Naive thymus-derived CD8-positive, alpha-beta T cell (primary cell): ENCODE results near the gene APEH. TPM values are rescaled to one million over a fixed set of nuclear protein-coding genes. Genes with fewer than 3 reads are reported as not detected.
A peak's percentile ranks its signal among the peaks of the same experiment; 100 is the strongest.
"Not testable (repeated sequence)": the region's sequence is repeated elsewhere in the genome, so short reads cannot be mapped to it uniquely, and the experiment has no call there.

ENCODE experiments used
- ATAC-seq, 2 donors: fragments of 150-1000 bp; cut with Tn5 transposase in 1 of 2; sonication (Bioruptor Pico), chemical (Tn5 transposase) in 1 of 2; 1 replicate in 1 of 2; 2 replicates in 1 of 2; pipeline ENCODE4 v1.10.0; 2021; ENCODE audit warnings: mild to moderate bottlenecking in 2 of 2, moderate library complexity in 2 of 2
- POLR2A ChIA-PET: fragments of 350-600 bp; sonication (Branson Sonifier 250); formaldehyde crosslinking; loops from one replicate; lab custom pipeline; 2021; ENCODE audit warnings: antibody characterized with exemption; lab: Charles Lee
- DNase-seq, 10 donors: peaks; one replicate each; pipeline versions ENCODE4 v3.0.0 to v3.0.0-alpha.2; 2020 to 2022
- H3K27ac Mint-ChIP-seq, 10 donors: one replicate each; pipeline ENCODE4 v1.8.0; 2020 to 2022; ENCODE audit warnings: mild to moderate bottlenecking in 10 of 10, mixed read lengths in 10 of 10, moderate library complexity in 4 of 10, inconsistent platforms in 1 of 10
- H3K27me3 Mint-ChIP-seq, 5 donors: one replicate each; pipeline ENCODE4 v1.8.0; 2021 to 2022; ENCODE audit warnings: mixed read lengths in 5 of 5
- H3K36me3 Mint-ChIP-seq, 3 donors: one replicate each; pipeline ENCODE4 v1.8.0; 2020 to 2022; ENCODE audit warnings: mixed read lengths in 3 of 3, mild to moderate bottlenecking in 2 of 3, inconsistent platforms in 1 of 3
- H3K4me1 Mint-ChIP-seq, 4 donors: one replicate each; pipeline ENCODE4 v1.8.0; 2021 to 2022; ENCODE audit warnings: mixed read lengths in 4 of 4
- H3K4me3 Mint-ChIP-seq, 10 donors: one replicate each; pipeline ENCODE4 v1.8.0; 2020 to 2022; ENCODE audit warnings: mild to moderate bottlenecking in 10 of 10, mixed read lengths in 10 of 10, moderate library complexity in 6 of 10, inconsistent platforms in 1 of 10
- H3K9me3 Mint-ChIP-seq, 9 donors: one replicate each; pipeline ENCODE4 v1.8.0; 2020 to 2022; ENCODE audit warnings: mixed read lengths in 9 of 9, mild to moderate bottlenecking in 3 of 9, inconsistent platforms in 1 of 9, moderate library complexity in 1 of 9
- polyA plus RNA-seq, 3 donors: library from polyadenylated mRNA; unstranded; fragments of 300-500 nt; fragmentation: Illumina TruSeq; gene quantifications; one replicate each; pipeline ENCODE4 v1.2.3, GENCODE V29; 2021
- total RNA-seq, 8 experiments: library from RNA in 2 of 8; stranded (reverse) in 2 of 8; gene quantifications; one replicate each; pipeline ENCODE4 v1.2.3 and lab custom pipeline; 2021 to 2026

Gene APEH
- total and polyA plus RNA-seq, 5 experiments from 2014 or later, result 105 to 139 (median 131) TPM

DNA sequence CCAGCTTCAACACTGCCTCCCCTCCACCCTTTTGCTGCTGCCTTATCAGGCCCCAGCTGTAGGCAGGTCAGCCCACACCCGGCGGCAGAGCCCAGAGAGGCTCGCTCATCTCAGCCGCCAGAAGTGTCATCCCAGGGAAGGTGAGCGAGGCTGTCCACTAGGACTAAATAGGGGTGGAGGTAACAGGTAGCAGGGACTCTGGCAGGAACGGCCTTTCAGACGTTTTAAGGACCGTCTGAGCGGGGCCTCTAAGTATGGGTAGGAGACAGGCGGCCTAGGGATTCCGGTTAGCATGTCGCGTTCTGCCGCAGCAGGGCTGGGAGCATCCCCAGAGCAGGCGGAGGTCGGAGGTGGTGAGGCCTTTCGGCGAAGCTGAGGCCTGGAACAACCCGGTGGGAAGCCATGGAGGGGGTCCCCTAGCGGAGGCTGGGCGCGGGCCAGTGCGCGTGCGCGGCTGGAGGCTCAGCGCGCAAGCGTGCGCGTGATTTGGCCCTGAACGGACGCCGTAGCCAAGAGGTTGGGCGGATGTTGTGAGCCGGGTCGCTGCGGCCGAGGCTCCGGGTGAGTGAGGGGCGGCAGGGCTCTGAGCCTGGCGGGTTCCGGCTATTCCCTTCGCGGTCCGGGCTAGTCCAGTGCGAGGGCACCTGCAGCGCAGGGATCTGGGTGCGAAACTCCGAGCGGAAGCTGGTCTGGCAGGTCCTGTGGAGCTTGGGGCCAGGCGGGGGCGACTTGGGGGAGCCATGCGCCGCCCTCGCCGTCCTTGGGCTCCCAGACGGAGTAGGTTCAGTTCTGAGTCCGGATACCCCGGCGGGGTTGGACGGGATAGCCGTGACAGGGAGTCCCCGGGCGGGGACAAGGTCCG lies 15.1 kb downstream of the APEH start, which contains the start of the genes MST1 and RNF123:
Gene MST1, minus strand, starts transcription at position 429 of the 862 bp plus-strand sequence. CDS start 783 bp downstream, outside the sequence.
Gene RNF123, plus strand, starts transcription at position 512 of the 862 bp plus-strand sequence. CDS start 1,609 bp downstream, outside the sequence.
- ATAC-seq, result peak; percentile 77 to 79
- DNase-seq, result peak; percentile 86 to 97 (median 94)
- no peaks in the 10 kb centered on the region for H3K27me3 Mint-ChIP-seq
- H3K9me3 Mint-ChIP-seq, result no peaks in the 10 kb centered on the region
- POLR2A ChIA-PET, result interaction anchor here (0.6 to 1.5 kb wide), 6 partner anchors 10 to 620 kb away, joined by 3 to 5 read pairs (median 3); no protein-coding TSS in a partner anchor
- H3K4me1 Mint-ChIP-seq, result peaks cover 16 to 53% (median 47%) of the 10 kb centered on the region in 4 donors
- peak within 1 kb of the TSS; percentile 92 to 98 (median 96) for H3K4me3 Mint-ChIP-seq
- peaks cover 0 to 6% (median 1%) of the 10 kb centered on the region in 3 donors for H3K36me3 Mint-ChIP-seq
- peak within 1 kb of the TSS; percentile 93 to 99 (median 98) for H3K27ac Mint-ChIP-seq

DNA sequence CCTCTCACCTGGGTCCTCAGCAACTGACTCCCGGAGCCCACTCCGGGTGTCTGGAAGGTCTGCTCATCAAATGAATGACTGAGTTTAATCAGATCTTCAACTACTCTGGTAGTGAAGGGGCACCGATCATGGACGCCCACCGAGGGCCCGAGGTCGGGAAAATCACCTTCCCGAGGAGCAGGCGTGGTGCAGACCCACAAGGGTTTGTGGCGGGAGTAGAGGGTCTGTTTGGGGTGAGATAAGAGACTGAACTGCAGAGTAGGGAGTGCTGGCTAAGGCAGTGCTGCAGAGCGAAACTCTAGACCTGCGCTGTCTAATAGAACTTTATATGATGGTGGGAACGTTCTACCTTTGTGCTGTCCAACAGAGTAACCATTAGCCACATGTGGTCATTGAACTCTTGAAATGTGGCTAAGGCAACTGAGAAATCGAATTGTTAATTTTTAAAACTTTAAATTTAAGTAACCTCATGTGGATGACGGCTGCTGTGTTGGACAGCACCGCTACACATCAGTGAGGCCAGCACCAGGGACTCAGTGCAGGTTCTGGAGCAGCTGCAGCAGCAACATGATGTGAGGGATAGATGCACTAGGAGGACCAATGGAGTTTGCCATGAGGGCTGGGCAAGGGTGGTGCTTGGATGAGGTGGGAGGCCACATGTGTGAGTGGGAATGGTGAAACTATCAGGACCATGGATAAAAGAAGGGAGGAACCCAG lies 15.9 kb downstream of the APEH start:
- not testable (repeated sequence) for H3K27me3 Mint-ChIP-seq, H3K9me3 Mint-ChIP-seq, ATAC-seq, H3K36me3 Mint-ChIP-seq
- POLR2A ChIA-PET, result interaction anchor here (0.6 to 1.1 kb wide), 4 partner anchors 15 to 360 kb away, joined by 3 to 4 read pairs (median 3); no protein-coding TSS in a partner anchor
- H3K4me1 Mint-ChIP-seq, result peaks cover 17 to 54% (median 47%) of the 10 kb centered on the region in 4 donors
- H3K4me3 Mint-ChIP-seq, result peak overlapping the region; percentile 92 to 98 (median 96)
- peak overlapping the region; percentile 33 to 99 (median 98) for H3K27ac Mint-ChIP-seq
- peak in 1 of 10 donors; percentile 10 for DNase-seq

DNA sequence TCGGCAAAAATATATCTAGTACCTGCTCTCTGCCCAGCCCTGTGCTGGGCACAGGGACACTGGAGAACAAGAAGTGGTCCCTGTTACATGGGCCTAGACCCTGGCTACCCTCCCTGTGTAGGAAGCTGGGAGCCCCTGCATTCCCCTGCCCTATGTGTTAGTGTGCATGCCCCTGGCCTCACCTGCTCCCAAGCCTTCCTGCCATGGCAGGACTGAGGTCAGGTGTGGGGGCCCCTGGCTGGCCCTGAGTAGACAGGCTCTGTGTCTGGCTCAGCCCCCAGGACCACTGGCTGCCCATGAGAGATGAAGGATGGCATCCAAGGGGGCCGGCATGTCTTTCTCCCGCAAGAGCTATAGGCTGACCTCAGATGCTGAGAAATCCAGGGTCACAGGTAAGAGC lies 16.7 kb downstream of the APEH start:
- H3K36me3 Mint-ChIP-seq, POLR2A ChIA-PET, ATAC-seq, DNase-seq, H3K27me3 Mint-ChIP-seq, H3K9me3 Mint-ChIP-seq: not testable (repeated sequence)
- peak overlapping the region in 7 of 10 donors; percentile 20 to 77 (median 41) for H3K27ac Mint-ChIP-seq
- peaks cover 17 to 50% (median 47%) of the 10 kb centered on the region in 4 donors for H3K4me1 Mint-ChIP-seq
- peak overlapping the region; percentile 92 to 98 (median 96) for H3K4me3 Mint-ChIP-seq

DNA sequence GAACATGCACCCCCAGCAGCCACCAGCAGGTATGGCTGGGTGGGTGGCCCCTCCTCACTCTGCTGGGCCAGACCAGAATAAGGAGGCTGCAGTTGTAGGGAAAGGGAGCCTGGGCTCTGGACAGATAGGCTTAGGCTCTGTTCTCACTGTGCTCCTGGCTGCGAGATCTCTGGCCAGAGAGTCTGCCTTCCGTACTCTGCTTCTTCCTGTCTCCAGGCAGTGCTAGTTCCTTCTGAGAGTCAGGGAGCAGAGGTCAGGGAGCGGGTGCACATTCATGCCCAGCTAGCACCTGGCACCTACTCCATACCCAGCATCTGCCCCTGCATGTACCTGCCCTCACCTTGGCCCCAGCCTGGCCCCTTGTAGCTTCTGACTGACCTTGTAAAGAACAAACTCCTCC lies 17.3 kb downstream of the APEH start:
- POLR2A ChIA-PET, ATAC-seq, H3K36me3 Mint-ChIP-seq, H3K27me3 Mint-ChIP-seq, DNase-seq, H3K9me3 Mint-ChIP-seq: not testable (repeated sequence)
- H3K4me3 Mint-ChIP-seq, result peak overlapping the region in 6 of 10 donors; percentile 36 to 98 (median 96)
- H3K27ac Mint-ChIP-seq, result peak overlapping the region in 3 of 10 donors; percentile 29 to 41 (median 34)
- H3K4me1 Mint-ChIP-seq, result peaks cover 17 to 48% (median 45%) of the 10 kb centered on the region in 4 donors

DNA sequence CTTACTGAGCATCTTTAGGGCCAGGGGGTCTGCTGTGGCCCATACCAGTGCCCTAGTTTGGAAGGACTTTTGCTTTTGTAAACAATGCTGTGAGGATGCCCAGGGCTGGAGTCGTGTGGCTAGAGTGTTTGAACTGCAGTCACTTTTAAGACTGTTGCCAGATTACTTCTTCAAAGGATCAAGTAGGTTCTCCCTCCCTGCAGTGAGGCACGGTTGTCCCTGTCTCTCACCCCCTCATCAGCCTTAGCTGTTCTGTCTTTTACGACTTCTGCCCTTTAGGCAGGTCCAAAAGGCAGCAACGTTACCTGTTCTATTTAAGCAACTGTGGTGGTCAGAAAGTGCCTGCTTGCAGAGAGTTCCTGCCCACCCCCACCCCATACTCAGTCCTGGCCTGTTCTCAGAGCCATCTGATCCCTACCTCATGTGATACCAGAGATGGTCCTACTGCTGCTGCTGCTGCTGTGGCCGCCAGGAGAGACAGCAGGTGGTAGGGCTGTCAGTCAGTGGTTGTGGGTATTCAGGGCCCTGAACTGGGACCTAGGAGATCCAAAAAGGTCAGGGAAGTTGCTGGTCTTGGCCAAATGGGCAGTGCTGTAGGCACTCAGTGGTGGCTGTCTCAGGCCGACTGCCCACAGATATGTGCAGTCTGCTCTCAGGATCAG lies 20.4 kb downstream of the APEH start:
- DNase-seq, H3K9me3 Mint-ChIP-seq, ATAC-seq, H3K27me3 Mint-ChIP-seq, H3K36me3 Mint-ChIP-seq, POLR2A ChIA-PET, H3K27ac Mint-ChIP-seq: not testable (repeated sequence)
- H3K4me1 Mint-ChIP-seq, result peaks cover 13 to 30% (median 28%) of the 10 kb centered on the region in 4 donors
- peak overlapping the region in 1 of 10 donors; percentile 15 for H3K4me3 Mint-ChIP-seq

DNA sequence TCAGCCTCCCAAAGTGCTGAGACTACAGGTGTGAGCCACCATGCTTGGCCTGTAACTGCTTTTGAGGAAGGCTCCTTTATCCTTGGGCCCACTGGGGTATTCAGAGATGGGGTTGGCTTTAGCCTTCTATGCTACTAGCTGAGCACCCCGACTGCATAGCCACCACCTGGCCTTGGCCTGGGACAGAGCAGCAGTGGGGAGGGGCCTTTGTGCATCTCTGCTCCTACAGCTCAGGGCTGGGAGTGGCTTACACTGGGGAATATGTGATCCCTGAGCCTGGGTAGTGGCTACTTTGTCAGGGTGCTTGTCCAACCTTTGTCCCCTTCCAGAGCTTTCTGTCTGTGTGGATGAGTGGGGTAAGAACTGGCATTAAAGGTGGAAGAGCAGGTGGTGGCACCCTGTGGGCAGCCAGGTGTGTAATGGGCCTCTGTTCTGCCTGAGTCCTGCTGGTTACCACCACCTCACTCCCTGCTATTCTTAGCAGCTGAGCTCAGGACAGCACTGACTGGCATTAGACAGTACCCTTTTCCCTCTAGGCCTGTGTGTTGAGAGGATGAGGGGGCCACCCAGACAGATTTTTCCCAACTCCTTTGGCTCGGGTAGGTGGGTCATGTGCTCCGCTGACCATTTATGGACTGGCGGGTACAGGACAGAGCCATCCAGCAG lies 21.3 kb downstream of the APEH start:
- DNase-seq, POLR2A ChIA-PET, ATAC-seq, H3K9me3 Mint-ChIP-seq, H3K27me3 Mint-ChIP-seq, H3K4me3 Mint-ChIP-seq: not testable (repeated sequence)
- H3K4me1 Mint-ChIP-seq, result peaks cover 8 to 21% (median 20%) of the 10 kb centered on the region in 4 donors
- H3K36me3 Mint-ChIP-seq, result peaks cover 0 to 11% (median 0%) of the 10 kb centered on the region in 3 donors
- H3K27ac Mint-ChIP-seq, result peak overlapping the region in 1 of 10 donors; percentile 38

DNA sequence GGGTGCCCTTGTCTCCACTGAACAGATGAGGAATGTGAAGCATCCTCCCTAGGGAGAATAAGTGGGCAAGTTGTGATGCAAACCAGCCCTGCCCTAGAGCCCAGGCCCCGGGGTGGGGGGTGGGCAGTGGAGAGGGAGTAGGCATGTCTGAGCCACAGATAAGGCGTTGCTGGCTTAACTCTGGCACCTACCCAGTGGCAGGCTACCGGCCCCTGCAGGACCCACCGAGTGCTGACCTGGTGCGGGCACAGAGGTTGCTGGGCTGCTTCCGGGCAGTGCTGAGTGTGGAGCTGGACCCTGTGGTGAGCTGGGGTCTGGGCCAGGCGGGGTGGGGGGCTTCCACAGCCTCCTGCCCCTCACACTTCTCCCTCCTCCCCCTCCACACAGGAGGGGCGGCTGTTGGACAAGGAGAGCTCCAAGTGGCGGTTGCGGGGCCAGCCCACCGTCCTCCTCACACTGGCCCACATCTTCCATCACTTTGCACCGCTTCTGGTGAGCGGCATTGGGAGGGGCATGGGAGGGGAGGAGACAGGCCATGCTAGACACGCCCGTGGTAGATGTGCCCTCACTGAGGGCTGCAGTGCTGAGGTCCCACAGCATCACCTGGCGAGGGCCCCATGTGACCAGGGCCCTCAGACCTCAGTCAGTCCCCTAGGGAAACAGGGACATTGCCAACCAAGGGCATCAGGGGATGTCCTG lies 25.3 kb downstream of the APEH start:
- DNase-seq (no peak), ATAC-seq (no peak)
- POLR2A ChIA-PET, result no interaction called here
- peaks cover 0 to 11% (median 0%) of the 10 kb centered on the region in 3 donors for H3K36me3 Mint-ChIP-seq
- H3K9me3 Mint-ChIP-seq, result no peaks in the 10 kb centered on the region
- peaks cover 3 to 7% (median 6%) of the 10 kb centered on the region in 4 donors for H3K4me1 Mint-ChIP-seq
- no peaks in the 10 kb centered on the region for H3K27me3 Mint-ChIP-seq
- no peak overlapping the region for H3K4me3 Mint-ChIP-seq
- peak overlapping the region in 1 of 10 donors; percentile 76 for H3K27ac Mint-ChIP-seq

DNA sequence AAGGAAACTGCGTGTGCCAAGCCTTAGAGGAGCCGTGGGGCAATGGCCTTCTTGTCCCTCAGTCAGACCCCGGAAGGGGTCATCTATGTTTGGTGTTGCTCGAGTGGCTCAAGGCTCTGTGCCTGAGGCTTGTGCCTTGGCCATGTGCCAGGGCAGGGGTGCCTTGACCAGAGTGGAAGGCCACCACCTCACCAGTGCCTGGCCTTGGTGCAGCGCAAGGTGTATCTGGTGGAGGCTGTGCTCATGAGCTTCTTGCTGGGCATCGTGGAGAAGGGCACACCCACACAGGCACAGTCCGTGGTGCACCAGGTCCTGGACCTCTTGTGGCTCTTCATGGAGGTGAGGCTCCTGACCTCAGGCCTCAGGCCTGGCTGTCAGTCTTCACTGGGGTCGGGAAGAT lies 25.9 kb downstream of the APEH start:
- no peaks in the 10 kb centered on the region for H3K27me3 Mint-ChIP-seq
- H3K9me3 Mint-ChIP-seq, result no peaks in the 10 kb centered on the region
- H3K4me1 Mint-ChIP-seq, result peaks cover 3 to 7% (median 6%) of the 10 kb centered on the region in 4 donors
- DNase-seq (no peak), ATAC-seq (no peak)
- peak overlapping the region in 2 of 10 donors; percentile 7 to 76 for H3K27ac Mint-ChIP-seq
- H3K36me3 Mint-ChIP-seq, result peaks cover 0 to 11% (median 0%) of the 10 kb centered on the region in 3 donors
- POLR2A ChIA-PET, result no interaction called here
- H3K4me3 Mint-ChIP-seq, result no peak overlapping the region

DNA sequence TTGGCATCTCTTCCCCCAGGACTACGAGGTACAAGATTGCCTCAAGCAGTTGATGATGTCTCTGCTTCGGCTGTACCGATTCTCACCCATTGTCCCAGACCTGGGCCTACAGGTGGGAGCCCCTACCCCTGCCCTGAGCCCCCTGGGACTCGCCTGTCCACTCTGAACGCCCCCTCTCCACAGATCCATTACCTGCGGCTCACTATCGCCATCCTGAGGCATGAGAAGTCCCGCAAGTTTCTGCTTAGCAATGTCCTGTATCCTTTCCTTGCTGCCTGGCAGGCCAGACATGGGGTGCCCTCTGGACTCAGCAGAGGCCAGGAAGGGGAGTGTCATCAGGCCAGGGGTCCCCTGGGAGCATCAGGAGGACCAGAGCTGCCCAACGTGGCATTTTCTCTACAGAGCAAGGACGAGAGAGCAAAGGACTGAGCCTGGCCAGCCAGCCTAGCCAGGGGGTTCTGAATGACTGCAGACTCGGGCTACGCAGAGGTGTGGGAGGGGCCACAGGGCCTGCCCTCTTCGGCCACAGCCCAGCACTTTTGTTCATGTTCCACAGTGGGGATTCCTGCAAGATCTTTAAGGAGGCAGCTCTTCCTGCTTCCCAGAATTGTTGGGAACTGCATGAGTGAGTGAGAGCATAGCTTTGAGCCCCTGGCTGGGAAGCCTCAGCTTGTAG lies 26.4 kb downstream of the APEH start:
- DNase-seq (no peak), ATAC-seq (no peak)
- H3K36me3 Mint-ChIP-seq, result peaks cover 0 to 11% (median 0%) of the 10 kb centered on the region in 3 donors
- H3K27ac Mint-ChIP-seq, result peak overlapping the region in 1 of 10 donors; percentile 76
- POLR2A ChIA-PET, result interaction anchor here (0.6 to 1.2 kb wide), 2 partner anchors 12 to 124 kb away, joined by 3 to 4 read pairs; no protein-coding TSS in a partner anchor
- no peaks in the 10 kb centered on the region for H3K27me3 Mint-ChIP-seq
- peaks cover 3 to 7% (median 6%) of the 10 kb centered on the region in 4 donors for H3K4me1 Mint-ChIP-seq
- no peaks in the 10 kb centered on the region for H3K9me3 Mint-ChIP-seq
- no peak overlapping the region for H3K4me3 Mint-ChIP-seq

DNA sequence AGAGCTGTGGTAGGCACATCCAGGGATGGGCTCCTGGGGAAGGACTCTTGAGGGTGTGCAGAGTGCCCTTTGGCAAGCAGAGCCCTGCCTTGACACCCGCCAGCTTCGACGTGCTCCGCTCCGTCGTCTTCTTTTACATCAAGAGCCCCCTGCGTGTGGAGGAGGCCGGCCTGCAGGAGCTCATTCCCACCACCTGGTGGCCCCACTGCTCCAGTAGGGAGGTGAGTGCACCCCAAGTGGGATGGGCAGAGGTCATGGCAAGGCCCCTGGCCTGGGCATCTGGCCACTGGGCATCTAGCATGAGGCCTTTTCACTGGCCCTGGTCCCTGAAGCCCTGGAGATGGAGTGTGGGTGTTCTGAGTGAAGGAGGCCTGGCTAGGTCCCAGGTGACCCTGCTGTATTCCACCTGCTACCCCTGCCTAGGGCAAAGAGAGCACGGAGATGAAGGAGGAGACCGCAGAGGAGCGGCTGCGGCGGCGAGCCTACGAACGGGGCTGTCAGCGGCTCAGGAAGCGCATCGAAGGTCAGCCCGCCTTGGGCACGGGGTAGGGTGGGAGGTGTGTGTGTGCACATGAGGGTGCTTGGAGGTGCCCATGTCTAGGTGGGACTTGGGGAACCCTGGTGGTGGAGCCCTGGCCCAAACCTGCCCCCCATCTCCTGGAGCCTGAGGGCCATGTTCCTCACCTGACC lies 27.4 kb downstream of the APEH start:
- peaks cover 0 to 11% (median 0%) of the 10 kb centered on the region in 3 donors for H3K36me3 Mint-ChIP-seq
- H3K27me3 Mint-ChIP-seq, result no peaks in the 10 kb centered on the region
- POLR2A ChIA-PET, result interaction anchor here (0.9 to 1.2 kb wide), 2 partner anchors 11 to 18 kb away, joined by 4 to 5 read pairs; partner anchors contain the start of gene AMIGO3
- no peak for ATAC-seq
- no peaks in the 10 kb centered on the region for H3K9me3 Mint-ChIP-seq
- H3K27ac Mint-ChIP-seq, result no peak overlapping the region
- no peak for DNase-seq
- no peak overlapping the region for H3K4me3 Mint-ChIP-seq
- peaks cover 3 to 7% (median 6%) of the 10 kb centered on the region in 4 donors for H3K4me1 Mint-ChIP-seq
